UCSD-AML1 (cell line): Measurements from ENCODE around the gene CNFN.
A peak's percentile ranks its signal among the peaks of the same experiment; 100 is the strongest.

ENCODE experiments used
- DNase-seq: peaks from one replicate; lab custom pipeline; 2025; ENCODE audit not compliant: unreplicated experiment; lab: John Stamatoyannopoulos, UW

CNFN gene

GRCh38 chr19:42389899-42390298 lies at the start of gene CNFN:
CNFN (minus strand) TSS chr19:42390297; CDS start chr19:42389037, 1,260 bp downstream.
- no peak for DNase-seq

- no peak for DNase-seq
Observed at GRCh38 chr19:42436006-42436405, 45.9 kb upstream of the CNFN start.

GRCh38 chr19:42435316-42435715 lies 45.2 kb upstream of the CNFN start:
- DNase-seq: no peak

- peak; percentile 67 for DNase-seq
Observed at GRCh38 chr19:42433503-42434260, 43.6 kb upstream of the CNFN start.

GRCh38 chr19:42431486-42431885 lies 41.4 kb upstream of the CNFN start:
- no peak for DNase-seq

GRCh38 chr19:42428676-42429075 lies 38.6 kb upstream of the CNFN start:
- DNase-seq: no peak

- DNase-seq: no peak
Observed at GRCh38 chr19:42427313-42427712, 37.2 kb upstream of the CNFN start, which contains the start of gene LIPE. LIPE (minus strand) TSS chr19:42427388; CDS start chr19:42427149, 239 bp downstream.

- DNase-seq: no peak
Observed at GRCh38 chr19:42426643-42427042, 36.5 kb upstream of the CNFN start.

- DNase-seq: no peak
Observed at GRCh38 chr19:42424712-42425131, 34.6 kb upstream of the CNFN start.

- DNase-seq: no peak
Observed at GRCh38 chr19:42424345-42424707, 34.2 kb upstream of the CNFN start.

GRCh38 chr19:42423462-42424344 lies 33.6 kb upstream of the CNFN start:
- peak; percentile 65 for DNase-seq

GRCh38 chr19:42422901-42423461 lies 32.9 kb upstream of the CNFN start:
- no peak for DNase-seq

- no peak for DNase-seq
Observed at GRCh38 chr19:42422092-42422900, 32.2 kb upstream of the CNFN start.

GRCh38 chr19:42421591-42422031 lies 31.5 kb upstream of the CNFN start:
- DNase-seq: no peak

GRCh38 chr19:42421101-42421500 lies 31.0 kb upstream of the CNFN start:
- DNase-seq: no peak

GRCh38 chr19:42420055-42420544 lies 30.0 kb upstream of the CNFN start:
- peak; percentile 66 for DNase-seq

GRCh38 chr19:42419309-42419708 lies 29.2 kb upstream of the CNFN start:
- no peak for DNase-seq

GRCh38 chr19:42412661-42413076 lies 22.6 kb upstream of the CNFN start:
- DNase-seq: no peak

GRCh38 chr19:42412227-42412626 lies 22.1 kb upstream of the CNFN start:
- no peak for DNase-seq

GRCh38 chr19:42411581-42412178 lies 21.6 kb upstream of the CNFN start:
- DNase-seq: no peak
